Measurements from ENCODE around the gene PDE8A. TPM values are rescaled to one million over a fixed set of nuclear protein-coding genes. Genes with fewer than 3 reads are reported as not detected.

Gene PDE8A
- total RNA-seq, 1 experiment from 2014 or later: 65.9 TPM

- no peaks in the 10 kb centered on the region for H3K36me3 Mint-ChIP-seq (ENCODE audit: insufficient read depth, unreplicated experiment)
- peaks cover 15% of the 10 kb centered on the region for H3K4me1 Mint-ChIP-seq (ENCODE audit: low read depth, unreplicated experiment)
- intact Hi-C loops (cut with micrococcal nuclease; ENCODE audit: unreplicated experiment): no loop called here
- H3K27ac Mint-ChIP-seq (ENCODE audit: unreplicated experiment): no peak overlapping the region
- no peak for DNase-seq
- no peaks in the 10 kb centered on the region for H3K27me3 Mint-ChIP-seq (ENCODE audit: unreplicated experiment)
- H3K4me3 Mint-ChIP-seq (ENCODE audit: low read depth, unreplicated experiment): no peak overlapping the region
- CTCF ChIA-PET: no interaction called here
- no TSS peak for BruUV-seq (replicated peaks)
- H3K9me3 Mint-ChIP-seq (ENCODE audit: low read depth, unreplicated experiment): peaks cover 7% of the 10 kb centered on the region
- TF ChIP-seq CTCF (IDR thresholded peaks at IDR 0.05; ENCODE audit: unreplicated experiment): no peak
Observed at GRCh38 chr15:84961114-84961452, 20.6 kb upstream of the PDE8A start.

DNA sequence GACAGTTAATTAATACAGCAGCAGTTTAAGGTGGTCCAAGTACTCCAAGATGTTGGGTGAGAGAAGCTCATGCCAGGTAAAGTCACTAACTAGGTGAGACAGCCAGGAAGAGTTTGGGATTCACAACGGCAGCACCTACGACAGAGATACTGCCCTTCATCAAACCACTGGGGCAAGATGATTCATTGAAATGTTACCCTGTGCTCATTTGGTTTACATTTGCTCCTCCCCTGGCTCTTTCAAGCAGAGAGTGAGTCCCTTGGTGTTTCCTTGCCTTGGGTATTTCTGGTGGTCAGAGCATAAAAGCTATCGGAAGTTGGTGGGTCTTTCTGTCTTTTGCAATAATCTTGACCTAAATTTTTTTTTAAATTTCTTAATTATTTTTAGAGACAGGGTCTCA lies 19.9 kb upstream of the PDE8A start:
- H3K27ac Mint-ChIP-seq (ENCODE audit: unreplicated experiment): no peak overlapping the region
- BruUV-seq (replicated peaks): no TSS peak
- no peak for DNase-seq

DNA sequence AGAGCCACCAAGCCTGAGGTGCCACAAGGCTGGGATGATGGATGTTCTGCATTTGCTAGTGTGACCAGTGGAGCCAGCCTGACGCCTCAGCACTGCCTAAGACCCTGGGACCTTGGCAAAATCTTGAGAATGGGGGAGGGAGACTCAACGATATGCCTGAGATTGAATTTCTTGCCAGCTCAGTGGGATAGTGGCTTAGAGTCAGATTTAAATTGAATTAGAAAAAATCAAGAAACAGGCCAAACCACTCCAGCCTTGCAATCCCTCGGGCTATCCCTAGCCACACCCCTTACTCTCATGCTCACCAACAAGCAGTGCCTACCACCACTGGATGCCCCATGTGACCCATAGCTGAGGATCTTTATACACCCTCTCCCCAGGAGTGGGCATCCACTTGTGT lies 18.7 kb upstream of the PDE8A start:
- intact Hi-C loops (cut with micrococcal nuclease; ENCODE audit: unreplicated experiment): no loop called here
- no peak for TF ChIP-seq CTCF (IDR thresholded peaks at IDR 0.05; ENCODE audit: unreplicated experiment)
- H3K36me3 Mint-ChIP-seq (ENCODE audit: insufficient read depth, unreplicated experiment): no peaks in the 10 kb centered on the region
- BruUV-seq (replicated peaks): no TSS peak
- H3K4me3 Mint-ChIP-seq (ENCODE audit: low read depth, unreplicated experiment): no peak overlapping the region
- H3K9me3 Mint-ChIP-seq (ENCODE audit: low read depth, unreplicated experiment): peaks cover 9% of the 10 kb centered on the region
- no peaks in the 10 kb centered on the region for H3K27me3 Mint-ChIP-seq (ENCODE audit: unreplicated experiment)
- H3K27ac Mint-ChIP-seq (ENCODE audit: unreplicated experiment): no peak overlapping the region
- no peak for DNase-seq
- CTCF ChIA-PET: no interaction called here
- H3K4me1 Mint-ChIP-seq (ENCODE audit: low read depth, unreplicated experiment): peaks cover 19% of the 10 kb centered on the region

More for the DNA sequence above, 19.9 kb upstream of the PDE8A start:
- no peaks in the 10 kb centered on the region for H3K36me3 Mint-ChIP-seq (ENCODE audit: insufficient read depth, unreplicated experiment)
- no peaks in the 10 kb centered on the region for H3K27me3 Mint-ChIP-seq (ENCODE audit: unreplicated experiment)
- H3K4me3 Mint-ChIP-seq (ENCODE audit: low read depth, unreplicated experiment): no peak overlapping the region
- peaks cover 9% of the 10 kb centered on the region for H3K9me3 Mint-ChIP-seq (ENCODE audit: low read depth, unreplicated experiment)
- TF ChIP-seq CTCF (IDR thresholded peaks at IDR 0.05; ENCODE audit: unreplicated experiment): no peak
- H3K4me1 Mint-ChIP-seq (ENCODE audit: low read depth, unreplicated experiment): peaks cover 12% of the 10 kb centered on the region
- intact Hi-C loops (cut with micrococcal nuclease; ENCODE audit: unreplicated experiment): no loop called here
- CTCF ChIA-PET: no interaction called here

DNA sequence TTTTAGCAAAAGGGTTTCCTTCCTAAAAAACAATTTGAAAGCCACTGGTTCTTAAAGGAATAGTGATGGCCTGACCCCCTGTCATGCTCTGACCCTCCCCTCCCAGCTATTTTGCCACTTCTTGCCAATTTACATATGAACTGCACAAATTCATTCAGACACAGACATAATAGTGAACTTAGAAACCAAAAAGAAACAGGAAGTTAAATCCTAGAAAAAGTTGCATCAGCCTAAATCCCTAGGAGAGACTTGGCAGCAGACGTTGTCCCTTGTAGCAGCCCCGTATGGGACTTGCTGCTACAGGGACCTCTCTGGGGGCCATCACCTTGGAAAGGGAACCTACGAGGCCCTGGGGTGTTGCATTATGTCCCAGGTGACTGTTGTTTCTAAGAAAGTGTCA lies 14.3 kb upstream of the PDE8A start:
- intact Hi-C loops (cut with micrococcal nuclease; ENCODE audit: unreplicated experiment): no loop called here
- Mint-ChIP-seq H3K4me3 (ENCODE audit: low read depth, unreplicated experiment) (no peak overlapping the region), H3K4me1 (ENCODE audit: low read depth, unreplicated experiment) (peaks cover 17% of the 10 kb centered on the region), H3K36me3 (ENCODE audit: insufficient read depth, unreplicated experiment) (no peaks in the 10 kb centered on the region), H3K9me3 (ENCODE audit: low read depth, unreplicated experiment) (peaks cover 9% of the 10 kb centered on the region), H3K27me3 (ENCODE audit: unreplicated experiment) (no peaks in the 10 kb centered on the region), H3K27ac (ENCODE audit: unreplicated experiment) (peak overlapping the region; percentile 31)
- no TSS peak for BruUV-seq (replicated peaks)
- CTCF ChIA-PET: no interaction called here
- TF ChIP-seq CTCF (IDR thresholded peaks at IDR 0.05; ENCODE audit: unreplicated experiment): no peak
- no peak for DNase-seq

- H3K36me3 Mint-ChIP-seq (ENCODE audit: insufficient read depth, unreplicated experiment): no peaks in the 10 kb centered on the region
- DNase-seq: no peak
- TF ChIP-seq CTCF (IDR thresholded peaks at IDR 0.05; ENCODE audit: unreplicated experiment): no peak
- no TSS peak for BruUV-seq (replicated peaks)
- H3K27me3 Mint-ChIP-seq (ENCODE audit: unreplicated experiment): no peaks in the 10 kb centered on the region
- H3K4me1 Mint-ChIP-seq (ENCODE audit: low read depth, unreplicated experiment): peaks cover 8% of the 10 kb centered on the region
- H3K9me3 Mint-ChIP-seq (ENCODE audit: low read depth, unreplicated experiment): peaks cover 9% of the 10 kb centered on the region
- H3K4me3 Mint-ChIP-seq (ENCODE audit: low read depth, unreplicated experiment): no peak overlapping the region
- CTCF ChIA-PET: interaction anchor here (0.7 kb wide), 1 partner anchor 9 kb away, joined by 5 read pairs; no protein-coding TSS in a partner anchor
- H3K27ac Mint-ChIP-seq (ENCODE audit: unreplicated experiment): no peak overlapping the region
- intact Hi-C loops (cut with micrococcal nuclease; ENCODE audit: unreplicated experiment): no loop called here
Observed at GRCh38 chr15:84968301-84968700, 13.4 kb upstream of the PDE8A start.

Data from Calu3 (cell line).